ENCODE data around the gene PKN1.

Gene PKN1

DNA sequence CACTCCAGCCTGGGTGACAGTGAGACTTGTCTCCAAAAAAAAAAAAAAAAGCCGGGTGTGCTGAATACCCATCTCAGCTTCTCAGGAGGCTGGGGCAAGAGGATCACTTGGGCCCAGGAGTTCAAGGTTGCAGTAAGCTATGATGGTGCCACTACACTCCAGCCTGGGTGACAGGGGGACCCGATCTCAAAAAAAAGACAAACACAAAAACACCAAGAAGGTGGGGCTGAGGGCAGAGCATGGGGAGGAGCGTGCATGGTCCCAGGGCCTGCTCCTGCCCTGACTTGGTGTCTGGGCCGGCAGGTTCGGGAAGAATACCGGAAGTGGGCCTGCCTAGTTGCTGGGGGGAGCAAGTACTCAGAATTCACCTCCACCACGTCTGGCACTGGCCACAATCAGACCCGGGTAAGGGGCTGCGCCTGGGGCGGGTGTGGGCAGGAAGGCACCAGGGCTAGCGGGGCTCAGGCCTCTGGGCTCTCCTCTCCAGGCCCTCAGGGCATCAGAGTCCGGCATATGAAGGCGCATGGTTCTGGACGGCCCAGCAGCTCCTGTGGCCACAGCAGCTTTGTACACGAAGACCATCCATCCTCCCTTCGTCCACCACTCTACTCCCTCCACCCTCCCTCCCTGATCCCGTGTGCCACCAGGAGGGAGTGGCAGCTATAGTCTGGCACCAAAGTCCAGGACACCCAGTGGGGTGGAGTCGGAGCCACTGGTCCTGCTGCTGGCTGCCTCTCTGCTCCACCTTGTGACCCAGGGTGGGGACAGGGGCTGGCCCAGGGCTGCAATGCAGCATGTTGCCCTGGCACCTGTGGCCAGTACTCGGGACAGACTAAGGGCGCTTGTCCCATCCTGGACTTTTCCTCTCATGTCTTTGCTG is 25.3 kb upstream of the PKN1 start:
- DNase-seq: no peak

DNA sequence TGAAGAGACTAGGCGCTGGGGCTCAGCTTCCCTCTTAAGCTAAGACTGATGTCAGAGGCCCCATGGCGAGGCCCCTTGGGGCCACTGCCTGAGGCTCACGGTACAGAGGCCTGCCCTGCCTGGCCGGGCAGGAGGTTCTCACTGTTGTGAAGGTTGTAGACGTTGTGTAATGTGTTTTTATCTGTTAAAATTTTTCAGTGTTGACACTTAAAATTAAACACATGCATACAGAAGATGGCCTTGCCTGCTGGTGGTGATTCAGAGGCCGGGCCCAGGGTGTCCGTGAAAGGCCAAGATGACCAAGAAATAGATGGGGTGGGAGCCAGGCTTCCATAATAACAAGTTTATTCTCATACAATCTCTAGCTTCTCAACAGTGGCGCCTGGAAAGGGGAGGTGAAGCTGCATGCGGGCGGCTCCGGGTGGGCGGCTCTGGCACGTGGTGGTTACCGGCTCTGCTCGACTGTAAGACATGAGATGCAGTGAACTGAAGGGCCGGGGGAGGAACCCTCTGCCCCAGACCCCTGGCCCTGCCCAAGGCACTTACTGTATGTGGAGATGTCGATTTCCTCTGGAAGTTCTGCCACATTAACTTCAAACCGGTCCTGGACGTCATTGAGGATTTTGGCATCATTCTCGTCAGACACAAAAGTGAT is 24.5 kb upstream of the PKN1 start:
- DNase-seq: no peak

DNA sequence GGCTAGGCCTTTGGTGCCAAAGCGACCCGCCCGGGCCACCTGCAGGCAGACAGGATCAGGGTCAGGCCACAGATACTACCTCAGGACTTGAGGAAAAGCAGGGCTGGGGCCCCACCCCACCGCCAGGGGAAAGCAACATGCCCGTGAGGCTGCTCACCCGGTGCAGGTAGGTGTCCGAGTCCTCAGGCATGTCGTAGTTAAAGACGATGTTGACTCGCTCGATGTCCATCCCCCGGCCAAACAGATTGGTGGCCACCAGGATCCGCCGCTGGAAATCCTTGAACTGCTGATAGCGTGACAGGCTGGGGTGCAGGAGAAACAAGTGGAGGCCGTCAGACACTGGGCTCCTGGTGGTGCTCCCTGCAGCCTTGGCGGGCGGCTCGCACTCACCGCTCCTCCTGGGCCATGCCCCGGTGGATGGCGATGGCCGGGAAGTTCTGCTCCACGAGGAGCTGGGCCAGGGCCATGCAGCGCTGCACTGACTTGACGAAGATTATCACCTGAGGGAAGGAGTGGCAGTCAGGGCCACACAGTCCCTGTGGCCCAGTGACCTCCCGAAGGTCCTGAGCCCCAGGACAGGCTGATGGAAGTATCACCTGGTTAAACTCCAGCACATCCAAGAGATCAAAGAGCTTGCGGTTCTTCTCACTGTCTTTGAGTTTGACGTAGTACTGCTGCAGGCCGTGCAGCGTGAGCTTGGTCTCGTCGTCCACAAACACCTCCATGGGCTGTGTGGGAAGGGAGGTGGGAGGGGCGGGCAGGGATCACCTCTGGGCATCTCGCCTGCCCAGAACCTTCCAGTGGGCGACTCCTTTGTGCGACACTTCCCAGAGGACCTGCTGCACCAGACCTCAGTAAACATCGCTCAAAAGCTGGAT is 23.7 kb upstream of the PKN1 start:
- DNase-seq: no peak

DNA sequence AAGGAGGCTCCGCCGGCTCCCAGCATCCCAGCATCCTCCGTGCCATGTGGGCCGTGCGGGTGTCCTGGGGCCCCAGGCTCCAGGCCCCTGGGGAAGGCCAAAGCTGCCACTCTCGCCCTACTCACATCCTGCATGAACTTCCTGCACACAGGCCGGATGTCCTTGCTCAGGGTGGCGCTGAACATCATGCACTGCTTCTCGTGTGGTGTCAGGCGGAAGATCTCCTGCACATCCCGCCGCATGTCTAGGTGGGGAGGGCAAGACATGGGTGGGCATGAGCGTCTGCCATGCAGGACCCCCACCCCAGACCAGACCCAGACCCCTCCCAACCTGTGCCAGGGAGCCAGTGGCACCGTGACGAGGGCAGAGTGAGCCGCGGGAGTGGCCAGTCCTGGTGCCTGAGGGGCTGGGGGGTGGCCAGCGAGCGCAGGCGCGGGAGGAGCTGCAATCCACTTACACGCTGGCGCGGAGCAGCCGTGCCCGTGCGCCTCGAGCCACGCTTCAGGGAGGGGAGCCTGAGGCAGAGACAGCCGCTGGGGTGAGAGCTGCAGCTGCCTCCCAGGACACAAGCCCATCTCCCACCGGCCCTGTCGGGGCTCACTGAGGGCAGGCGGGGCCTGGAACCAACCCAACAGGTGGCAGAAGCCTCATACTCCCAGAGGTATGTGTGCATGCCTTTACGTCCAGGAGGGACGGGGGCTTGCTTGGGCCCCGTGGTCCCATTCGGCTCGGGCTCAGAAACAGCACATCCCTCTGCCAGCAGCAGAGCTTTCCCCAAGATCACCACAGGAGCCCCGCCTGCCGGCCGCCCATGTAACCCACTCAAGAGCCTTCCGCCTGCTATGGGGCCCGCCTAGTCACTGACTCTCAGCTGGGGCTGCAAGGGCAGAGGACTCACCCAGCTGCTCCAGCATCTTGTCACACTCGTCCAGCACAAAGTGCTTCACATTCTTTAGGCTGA is 22.7 kb upstream of the PKN1 start:
- DNase-seq: no peak

DNA sequence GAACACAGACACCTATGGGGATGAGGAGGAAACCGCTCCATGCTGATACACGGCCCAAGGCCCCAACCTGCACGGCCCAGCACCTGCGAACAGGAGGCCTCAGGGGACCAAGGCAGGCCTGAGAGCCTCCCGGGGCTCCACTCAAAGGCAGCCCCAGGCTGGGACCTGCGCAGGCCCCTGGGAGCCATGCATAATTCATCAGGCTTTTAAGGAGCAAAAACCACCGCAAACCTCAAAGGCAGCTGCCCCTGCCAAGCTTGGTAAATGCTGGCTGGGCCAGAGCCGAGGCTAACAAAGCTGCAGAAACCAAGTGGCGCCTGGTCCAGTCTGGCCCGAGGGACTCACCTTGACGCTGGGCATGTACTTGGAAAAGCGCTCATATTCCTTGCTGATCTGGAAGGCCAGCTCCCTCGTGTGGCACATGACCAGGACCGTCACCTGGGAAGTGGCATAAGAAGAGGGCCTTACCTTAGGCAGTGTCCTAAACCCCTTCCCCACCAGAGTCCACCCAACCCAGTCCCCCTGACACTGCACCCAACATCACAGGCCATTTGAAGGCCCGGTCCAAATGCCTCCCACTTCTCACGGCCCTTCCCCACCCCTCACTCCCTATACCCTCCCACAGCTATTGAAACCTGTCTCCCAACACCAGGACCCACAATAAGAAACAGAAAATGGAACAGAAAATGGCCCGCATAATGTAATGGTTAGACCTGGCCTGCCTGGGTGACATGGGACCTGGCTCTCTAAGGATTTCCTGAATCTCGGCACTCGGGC is 21.8 kb upstream of the PKN1 start:
- no peak for DNase-seq

DNA sequence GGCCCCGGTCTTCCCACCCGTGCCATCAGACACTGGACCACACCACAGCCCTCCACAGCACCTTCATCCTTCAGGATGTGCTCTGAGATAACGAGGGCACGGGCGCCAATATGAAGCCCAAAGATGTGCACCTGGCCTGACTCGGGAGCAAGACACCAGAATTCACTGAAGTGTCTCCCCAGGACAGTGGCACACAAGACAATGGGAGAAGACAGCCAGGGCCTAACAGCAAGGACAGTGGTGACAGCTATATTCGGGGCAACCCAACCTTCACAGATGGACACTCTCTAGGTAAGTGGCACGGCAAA is 21.2 kb upstream of the PKN1 start:
- DNase-seq: no peak

DNA sequence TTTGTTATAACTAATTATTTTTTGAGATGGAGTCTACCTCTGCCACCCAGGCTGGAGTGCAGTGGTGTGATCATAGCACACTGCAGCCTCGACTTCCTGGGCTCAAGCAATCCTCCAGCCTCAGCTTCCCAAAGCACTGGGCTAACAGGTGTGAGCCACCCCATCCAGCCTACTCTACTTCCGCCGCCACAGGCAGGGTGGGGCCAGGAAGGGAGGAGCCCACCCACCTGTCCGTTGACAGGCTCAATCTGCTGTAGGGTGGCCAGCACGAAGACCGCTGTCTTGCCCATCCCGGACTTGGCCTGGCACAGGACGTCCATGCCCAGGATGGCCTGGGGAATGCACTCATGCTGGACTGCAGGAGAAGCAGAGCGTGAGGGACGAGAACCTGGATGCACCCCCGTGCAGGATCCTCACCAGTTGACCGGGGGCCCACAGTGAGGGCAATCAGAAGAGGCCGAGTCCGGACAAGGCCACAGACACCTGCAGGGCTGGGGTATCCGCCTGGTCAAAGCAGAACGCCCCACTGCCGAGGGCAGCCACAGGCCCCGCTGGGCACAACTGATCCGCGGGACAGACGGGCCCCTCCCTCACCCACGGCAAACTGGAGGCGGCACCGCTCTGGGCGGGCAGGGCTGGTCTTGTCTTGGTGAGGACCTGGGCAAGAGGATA is 20.6 kb upstream of the PKN1 start:
- DNase-seq: no peak

DNA sequence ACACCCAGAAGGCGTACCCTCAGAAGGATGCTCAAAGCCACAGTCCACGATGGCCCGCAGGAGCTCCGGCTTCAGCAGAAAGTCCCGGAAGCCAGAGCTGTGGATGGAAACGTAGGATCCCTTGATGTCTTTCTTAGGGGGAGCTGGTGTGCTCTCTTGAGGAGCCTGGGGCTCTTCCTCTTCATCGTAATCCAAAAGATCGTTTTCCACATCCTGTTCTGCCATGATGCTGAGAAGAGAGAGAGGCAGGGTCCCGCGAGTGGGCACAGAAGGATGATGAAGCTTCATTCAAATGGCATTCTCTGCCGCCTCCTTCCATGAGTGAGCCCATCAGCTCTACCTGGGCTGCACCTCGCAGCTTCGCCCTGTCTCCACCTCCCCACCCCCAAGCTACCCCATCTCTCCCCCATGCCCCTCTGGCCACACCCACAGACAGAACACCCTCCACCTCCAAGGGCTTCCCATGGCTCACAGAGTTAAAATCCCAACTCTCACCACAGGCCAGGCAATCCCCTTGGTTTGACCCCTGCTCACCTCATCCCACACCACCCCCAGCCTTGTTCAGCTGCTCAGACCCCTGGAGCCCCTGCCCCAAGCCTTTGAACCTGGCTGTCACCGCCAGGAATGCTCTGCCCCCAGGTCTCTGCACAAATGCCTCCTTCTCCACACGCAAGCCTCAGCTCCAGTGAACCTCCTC is 20.0 kb upstream of the PKN1 start:
- no peak for DNase-seq

DNA sequence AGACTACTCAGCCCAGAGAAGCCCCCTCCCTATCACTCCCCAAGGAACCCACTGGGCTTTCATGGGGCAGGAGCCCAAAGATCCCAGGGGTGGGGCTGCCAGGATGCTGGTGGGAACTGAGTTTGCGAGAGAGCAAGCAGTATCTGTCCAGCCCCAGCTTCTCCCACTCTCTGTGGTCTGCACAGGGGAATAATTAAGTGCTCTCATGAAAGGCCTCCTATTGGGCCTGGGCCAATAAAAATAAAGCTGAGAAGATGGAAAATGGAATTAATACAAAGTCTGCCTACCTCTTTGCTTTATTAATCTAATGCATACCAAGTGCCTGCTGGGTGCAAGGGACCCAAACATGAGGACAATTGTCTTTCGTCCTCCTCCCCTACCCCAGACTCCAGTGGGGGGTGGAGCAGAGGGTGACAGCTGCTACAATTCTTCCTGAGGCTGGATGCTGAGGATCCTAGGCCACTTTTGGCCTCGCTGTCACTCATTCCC is 19.4 kb upstream of the PKN1 start:
- DNase-seq: no peak

DNA sequence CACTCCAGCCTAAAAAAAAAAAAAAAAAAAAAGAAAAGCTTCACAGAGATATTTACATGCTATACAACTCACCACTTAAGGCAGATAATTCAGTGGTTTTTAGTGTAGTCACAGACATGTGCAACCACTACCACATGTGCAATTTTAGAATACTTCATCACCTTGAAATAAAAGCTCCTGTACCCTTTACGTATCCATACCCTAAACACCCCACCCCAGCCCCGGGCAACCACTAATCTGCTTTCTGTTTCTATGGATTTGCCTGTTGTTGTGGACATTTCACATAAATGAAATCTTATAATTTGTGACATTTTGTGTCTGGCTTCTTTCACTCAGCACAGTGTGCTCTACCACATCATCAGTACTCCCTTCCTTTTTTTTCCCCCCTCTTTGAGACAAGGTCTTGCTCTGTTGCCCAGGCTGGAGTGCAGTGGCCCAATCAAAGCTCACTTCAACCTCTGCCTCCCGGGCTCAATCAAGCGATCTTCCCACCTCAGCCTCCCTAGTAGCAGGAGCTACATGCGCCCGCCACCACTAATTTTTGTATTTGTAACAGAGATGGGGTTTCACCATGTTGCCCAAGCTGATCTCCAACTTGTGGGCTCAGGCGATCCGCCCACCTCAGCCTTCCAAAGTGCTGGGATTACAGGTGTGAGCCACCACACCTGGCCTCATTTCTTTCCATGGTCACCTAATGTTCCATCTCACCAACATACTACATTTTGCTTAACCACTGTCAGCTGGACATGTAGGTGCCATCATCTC is 18.0 kb upstream of the PKN1 start:
- DNase-seq: no peak

DNA sequence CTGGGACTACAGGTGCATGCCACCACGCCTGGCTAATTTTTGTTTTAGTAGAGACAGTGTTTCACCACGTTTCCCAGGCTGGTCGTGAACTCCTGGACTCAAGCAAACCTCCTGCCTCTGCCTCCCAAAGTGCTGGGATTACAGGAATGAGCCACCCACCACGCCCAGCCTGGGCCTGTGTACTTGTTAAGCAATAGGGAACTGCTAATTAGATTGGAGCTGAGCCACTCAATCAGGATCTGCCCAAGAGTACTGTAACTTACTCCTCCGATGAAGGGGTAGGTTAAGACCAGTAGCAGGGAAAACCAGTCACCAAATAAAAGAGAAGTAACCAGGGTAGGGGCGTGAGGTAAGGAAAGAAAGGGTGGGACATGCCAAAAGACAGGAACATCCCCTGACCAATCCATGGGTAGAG is 16.3 kb upstream of the PKN1 start:
- no peak for DNase-seq

DNA sequence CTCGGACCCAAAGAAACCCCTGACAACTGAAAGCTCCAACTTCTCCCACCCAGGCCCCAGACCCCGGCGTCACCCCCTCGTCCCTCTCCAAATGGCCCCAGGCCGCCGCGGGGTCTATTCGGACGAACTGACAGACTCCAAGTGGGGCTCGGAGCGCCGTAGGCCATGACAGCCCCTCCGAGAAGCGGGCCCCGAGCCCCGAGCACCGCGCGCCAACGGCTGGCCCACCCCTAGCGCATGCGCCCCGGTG is 14.3 kb upstream of the PKN1 start:
- DNase-seq: no peak

DNA sequence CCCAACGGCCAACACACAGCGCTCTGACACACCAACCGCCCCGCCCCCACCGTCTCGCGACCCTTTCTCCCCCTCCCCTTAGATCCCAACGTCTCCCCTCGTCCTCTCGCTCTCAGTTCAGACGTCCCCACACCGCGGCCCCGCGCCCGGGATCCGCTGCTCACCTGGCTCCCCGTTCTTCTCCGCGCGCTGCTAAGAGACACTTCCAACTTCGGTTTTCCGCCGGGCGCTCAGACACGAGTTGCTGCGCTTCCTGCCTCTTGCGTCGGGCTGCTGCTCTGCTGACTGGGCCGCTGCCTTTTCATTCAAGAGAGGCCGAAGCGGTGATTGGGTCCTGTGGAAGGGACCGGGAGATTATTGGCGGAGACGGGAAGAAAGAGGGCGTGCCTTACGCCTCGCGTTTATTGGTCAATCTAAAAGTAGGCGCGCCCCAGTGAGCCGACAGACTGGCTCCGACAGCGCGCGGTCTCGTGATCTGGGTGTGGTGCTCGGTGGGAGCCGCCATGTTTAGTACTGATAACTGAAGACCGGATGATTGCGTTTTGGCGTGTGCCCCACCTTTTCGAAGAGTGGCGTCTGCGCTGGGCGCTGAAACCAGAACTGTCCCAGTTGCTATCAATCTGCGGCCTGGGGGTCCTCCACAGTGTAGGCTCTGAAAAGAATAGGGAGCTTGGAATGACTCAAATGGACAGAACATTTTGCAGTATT is 13.8 kb upstream of the PKN1 start, which contains the start of gene DDX39A:
Gene DDX39A (minus strand): TSS at position 236 of the 708 bp plus-strand sequence. CDS start 6,121 bp downstream, outside the sequence.
- peak; percentile 99 for DNase-seq

DNA sequence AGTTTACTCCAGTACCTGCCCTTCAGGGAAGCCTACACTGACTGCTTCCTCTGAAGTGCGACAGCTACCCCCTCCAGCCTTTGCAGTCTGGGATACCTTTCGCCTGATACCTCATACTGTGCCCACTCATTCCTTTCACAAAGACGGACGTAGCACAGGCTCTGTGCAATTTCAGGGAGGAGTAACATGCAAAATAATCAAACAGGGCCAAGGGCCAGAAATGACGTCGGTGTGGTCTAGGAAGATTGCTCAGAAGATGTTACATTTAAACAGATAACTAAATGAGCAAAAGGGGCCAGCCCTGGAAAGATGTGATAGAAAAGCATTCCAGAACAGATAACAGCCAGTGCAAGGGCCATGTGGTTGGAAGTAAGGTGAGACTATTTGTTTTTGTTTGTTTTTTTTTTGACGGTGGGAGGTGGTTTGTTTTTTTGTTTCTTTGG is 7.4 kb upstream of the PKN1 start:
- DNase-seq: no peak

DNA sequence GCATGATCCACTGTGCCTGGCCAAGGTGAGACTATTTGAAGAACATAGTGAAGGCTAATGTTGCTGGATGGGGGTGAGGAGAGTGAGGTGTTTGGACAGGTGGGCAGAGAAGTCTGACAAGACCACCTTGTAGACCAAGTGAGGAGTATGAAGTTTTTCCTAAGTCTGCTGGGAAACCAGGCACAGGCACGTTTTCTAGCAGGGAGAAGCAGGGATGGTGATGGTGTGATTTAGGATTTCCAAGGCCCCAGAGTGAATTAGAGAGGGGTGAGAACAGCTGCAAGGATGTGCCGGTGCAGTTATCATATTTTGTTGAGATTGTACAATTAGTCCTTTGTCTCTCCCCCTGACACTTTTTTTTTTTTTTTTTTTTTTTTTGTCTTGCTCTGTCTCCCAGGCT is 5.6 kb upstream of the PKN1 start:
- no peak for DNase-seq

DNA sequence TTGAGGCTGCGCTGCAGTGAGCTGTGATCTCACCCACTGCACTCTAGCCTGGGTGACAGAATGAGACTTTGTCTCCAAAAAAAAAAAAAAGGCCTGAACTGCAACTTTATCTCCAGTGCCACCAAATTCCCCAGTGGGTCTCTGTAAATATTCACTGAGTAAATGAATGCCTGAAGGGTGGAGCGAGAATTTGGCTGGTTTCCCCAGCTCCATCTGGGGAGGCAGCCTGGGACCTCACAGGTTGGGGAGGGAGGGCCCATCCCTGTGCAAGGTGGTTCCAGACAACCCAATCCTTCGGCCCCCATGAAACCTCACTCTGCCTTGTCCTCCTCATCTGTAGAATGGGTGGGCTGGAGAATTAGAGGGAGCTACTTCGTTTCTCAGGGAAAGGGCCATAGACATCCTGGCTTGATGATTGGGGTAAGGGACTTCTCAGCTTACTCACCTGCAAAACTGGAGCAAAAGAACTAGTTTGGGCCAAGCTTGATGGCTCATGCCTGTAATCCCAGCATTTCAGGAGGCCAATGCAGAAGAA is 4.2 kb upstream of the PKN1 start:
- no peak for DNase-seq

DNA sequence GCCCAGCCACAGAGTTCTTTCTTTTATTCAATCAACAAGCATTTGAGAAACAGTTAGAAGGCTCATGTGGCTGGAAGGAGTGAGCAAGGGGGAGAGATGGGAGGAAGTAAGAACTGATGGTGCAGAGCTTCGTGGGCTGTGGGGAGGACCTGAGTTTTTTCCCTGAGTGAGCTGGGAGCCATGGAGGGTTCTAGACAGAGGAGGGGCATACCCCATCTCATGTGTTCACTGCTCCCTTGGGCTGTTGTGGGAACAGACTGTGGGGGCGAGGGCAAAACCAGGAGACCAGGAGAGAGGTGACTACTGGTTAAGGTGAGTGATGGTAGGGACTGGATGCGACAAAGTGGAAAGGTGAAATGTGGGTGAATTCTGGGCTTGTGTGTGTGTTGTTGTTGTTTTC is 2.4 kb upstream of the PKN1 start:
- DNase-seq: no peak

All from COR-L47 (cell line).